ENCODE results near the gene FBXO27.

- no peak for TF ChIP-seq USF2 (IDR thresholded peaks at IDR 0.05; ENCODE audit: low read depth, low read length)
- no peak for TF ChIP-seq CTCF (conservative IDR thresholded peaks at IDR 0.05; ENCODE audit: low read depth, low read length)
- no peak for TF ChIP-seq MXI1 (IDR thresholded peaks at IDR 0.05; ENCODE audit: borderline replicate concordance, low read depth, low read length)
- TF ChIP-seq POLR2A (IDR thresholded peaks at IDR 0.05; ENCODE audit: low read depth, low read length) = no peak
Measured at GRCh38 chr19:39003188-39003587, 29.2 kb downstream of the FBXO27 start.

Data from IMR-90 (cell line).